PFSK-1 (cell line): Measurements from ENCODE around the gene FARS2.

Experiments
- FOXP2 ChIP-seq: optimal IDR thresholded peaks from 2 replicates; pipeline ENCODE3; 2011; ENCODE audit warnings: borderline replicate concordance, control low read depth, inconsistent platforms; ENCODE audit not compliant: insufficient read depth; ENCODE audit errors: extremely low read length, extremely low read depth
- POLR2AphosphoS5 ChIP-seq: IDR thresholded peaks from 2 replicates; pipeline ENCODE4 v1.6.1; 2012; ENCODE audit warnings: low read depth, mild to moderate bottlenecking, control low read depth, low read length, moderate library complexity
- REST ChIP-seq, 2 experiments: IDR thresholded peaks; 2 replicates each; pipeline versions ENCODE4 v1.6.1 to v1.8.0; 2011 to 2012; ENCODE audit warnings: low read depth in 2 of 2, low read length in 2 of 2, control low read depth in 1 of 2, inconsistent platforms in 1 of 2, mild to moderate bottlenecking in 1 of 2, moderate library complexity in 1 of 2; ENCODE audit not compliant: insufficient read depth in 1 of 2
- SIN3A ChIP-seq: IDR thresholded peaks from 2 replicates; pipeline ENCODE4 v1.6.1; 2012; ENCODE audit warnings: mild to moderate bottlenecking, low read length, moderate library complexity, borderline replicate concordance; ENCODE audit not compliant: insufficient read depth
- TAF1 ChIP-seq: IDR thresholded peaks from 2 replicates; pipeline ENCODE4 v1.6.1; 2012; ENCODE audit warnings: low read length, control low read depth, borderline replicate concordance; ENCODE audit not compliant: insufficient read depth

The FARS2 gene

GRCh38 chr6:5809450-5809849 lies 548.1 kb downstream of the FARS2 start:
- no peak for TF ChIP-seq REST (IDR thresholded peaks at IDR 0.05; ENCODE audit: insufficient read depth in 1 of 2, low read depth in 2 of 2, low read length in 2 of 2)
- TF ChIP-seq TAF1 = no peak
- no peak for TF ChIP-seq FOXP2
- no peak for TF ChIP-seq POLR2AphosphoS5
- TF ChIP-seq SIN3A = no peak

- TF ChIP-seq REST (IDR thresholded peaks at IDR 0.05; ENCODE audit: insufficient read depth in 1 of 2, low read depth in 2 of 2, low read length in 2 of 2) = no peak
- no peak for TF ChIP-seq TAF1
- no peak for TF ChIP-seq SIN3A
- TF ChIP-seq FOXP2 = no peak
- no peak for TF ChIP-seq POLR2AphosphoS5
Observed at GRCh38 chr6:5811997-5812396, 550.7 kb downstream of the FARS2 start.

GRCh38 chr6:5813625-5814027 lies 552.3 kb downstream of the FARS2 start:
- TF ChIP-seq POLR2AphosphoS5 (no peak), FOXP2 (no peak), TAF1 (no peak), SIN3A (no peak), REST (IDR thresholded peaks at IDR 0.05; ENCODE audit: insufficient read depth in 1 of 2, low read depth in 2 of 2, low read length in 2 of 2) (no peak)

GRCh38 chr6:5814116-5814515 lies 552.8 kb downstream of the FARS2 start:
- TF ChIP-seq POLR2AphosphoS5 (no peak), REST (IDR thresholded peaks at IDR 0.05; ENCODE audit: insufficient read depth in 1 of 2, low read depth in 2 of 2, low read length in 2 of 2) (no peak), SIN3A (no peak), FOXP2 (no peak), TAF1 (no peak)

- TF ChIP-seq FOXP2 (no peak), POLR2AphosphoS5 (no peak), REST (IDR thresholded peaks at IDR 0.05; ENCODE audit: insufficient read depth in 1 of 2, low read depth in 2 of 2, low read length in 2 of 2) (no peak), TAF1 (no peak), SIN3A (no peak)
Observed at GRCh38 chr6:5814901-5815300, 553.6 kb downstream of the FARS2 start.
